ENCODE measurements around the gene CCDC170. TPM values are rescaled to one million over a fixed set of nuclear protein-coding genes. Genes with fewer than 3 reads are reported as not detected.

The CCDC170 gene
- polyA plus RNA-seq, 1 of the 3 experiments (the other 2 are of a cell fraction): not detected

- no peaks in the 10 kb centered on the region for H3F3A ChIP-seq (replicated peaks; ENCODE audit: insufficient read depth)
- ChIA-PET CTCF (no interaction called here), POLR2A (no interaction called here)
- no peaks in the 10 kb centered on the region for H3K9me2 ChIP-seq
- no peaks in the 10 kb centered on the region for H3K36me3 ChIP-seq (replicated peaks in 1 of 2; ENCODE audit: control insufficient read depth in 1 of 2, insufficient read depth in 2 of 2, low read length in 1 of 2)
- no peak overlapping the region for H3K9ac ChIP-seq
- DNase-seq: no peak
- H4K20me1 ChIP-seq (ENCODE audit: insufficient read depth): no peaks in the 10 kb centered on the region
- no peaks in the 10 kb centered on the region for H3K9me3 ChIP-seq
- WGBS (ENCODE audit: low lambda C conversion rate): 6% methylated on average over 4 of the region's 4 CpGs
- H3K27ac ChIP-seq (ENCODE audit: low read depth in 2 of 2, low read length in 1 of 2): no peak overlapping the region
- H3K4me1 ChIP-seq (ENCODE audit: control insufficient read depth in 1 of 2, insufficient read depth in 2 of 2, low read depth in 1 of 2, low read length in 1 of 2): no peaks in the 10 kb centered on the region
- H3K4me3 ChIP-seq (ENCODE audit: low read depth in 2 of 2, low read length in 1 of 2): no peak overlapping the region
- no peak for TF ChIP-seq FOXM1 (IDR thresholded peaks at IDR 0.05; ENCODE audit: low read depth)
- no peak for TF ChIP-seq EZH2phosphoT487 (IDR thresholded peaks at IDR 0.05; ENCODE audit: borderline replicate concordance, low read depth)
- TF ChIP-seq IRF3 (IDR thresholded peaks at IDR 0.05; ENCODE audit: low read depth, low read length): no peak
- no peak for TF ChIP-seq CHD2 (IDR thresholded peaks at IDR 0.05; ENCODE audit: low read length, partially characterized antibody)
- no peak for TF ChIP-seq TEAD4 (IDR thresholded peaks at IDR 0.05; ENCODE audit: borderline replicate concordance, insufficient read depth)
- TF ChIP-seq GATA2 (CRISPR knock-in tag; IDR thresholded peaks at IDR 0.05): no peak
- TF ChIP-seq USF2 (IDR thresholded peaks at IDR 0.05; ENCODE audit: borderline replicate concordance, low read depth, low read length): no peak
- TF ChIP-seq FOSL2 (IDR thresholded peaks at IDR 0.05; ENCODE audit: borderline replicate concordance, low read depth): no peak
- TF ChIP-seq CTCF (IDR thresholded peaks at IDR 0.05): no peak
- H3K27me3 ChIP-seq (ENCODE audit: insufficient read depth): no peaks in the 10 kb centered on the region
- no peaks in the 10 kb centered on the region for H3K79me2 ChIP-seq (ENCODE audit: insufficient read depth)
- no peak overlapping the region for H3K4me2 ChIP-seq
- H2AFZ ChIP-seq (ENCODE audit: low read depth): no peak overlapping the region
Measured at GRCh38 chr6:151609146-151609902, 115.5 kb downstream of the CCDC170 start.

GRCh38 chr6:151610326-151610725 lies 116.5 kb downstream of the CCDC170 start:
- Histone ChIP-seq H4K20me1 (ENCODE audit: insufficient read depth) (no peaks in the 10 kb centered on the region), H3K9me3 (no peaks in the 10 kb centered on the region), H3F3A (replicated peaks; ENCODE audit: insufficient read depth) (no peaks in the 10 kb centered on the region), H3K9ac (no peak overlapping the region), H3K4me2 (no peak overlapping the region), H2AFZ (ENCODE audit: low read depth) (no peak overlapping the region), H3K4me1 (ENCODE audit: control insufficient read depth in 1 of 2, insufficient read depth in 2 of 2, low read depth in 1 of 2, low read length in 1 of 2) (no peaks in the 10 kb centered on the region), H3K4me3 (ENCODE audit: low read depth in 2 of 2, low read length in 1 of 2) (no peak overlapping the region), H3K27me3 (ENCODE audit: insufficient read depth) (no peaks in the 10 kb centered on the region), H3K9me2 (no peaks in the 10 kb centered on the region), H3K36me3 (replicated peaks in 1 of 2; ENCODE audit: control insufficient read depth in 1 of 2, insufficient read depth in 2 of 2, low read length in 1 of 2) (no peaks in the 10 kb centered on the region), H3K27ac (ENCODE audit: low read depth in 2 of 2, low read length in 1 of 2) (no peak overlapping the region), H3K79me2 (ENCODE audit: insufficient read depth) (no peaks in the 10 kb centered on the region)
- 0% methylated on average over 1 of the region's 1 CpG for WGBS (ENCODE audit: low lambda C conversion rate)
- ChIA-PET POLR2A (no interaction called here), CTCF (no interaction called here)
- DNase-seq: no peak
- TF ChIP-seq MXI1 (IDR thresholded peaks at IDR 0.05; ENCODE audit: low read depth, low read length) (no peak), JUND (IDR thresholded peaks at IDR 0.05) (no peak), USF2 (IDR thresholded peaks at IDR 0.05; ENCODE audit: borderline replicate concordance, low read depth, low read length) (no peak), REST (IDR thresholded peaks at IDR 0.05; ENCODE audit: low read depth, low read length) (no peak), IRF3 (IDR thresholded peaks at IDR 0.05; ENCODE audit: low read depth, low read length) (no peak), RFX5 (IDR thresholded peaks at IDR 0.05; ENCODE audit: low read length) (no peak), USF1 (IDR thresholded peaks at IDR 0.05; ENCODE audit: borderline replicate concordance, low read depth) (no peak), TCF12 (IDR thresholded peaks at IDR 0.05) (no peak)
